PFSK-1 (cell line): ENCODE data around the gene GRK4.

Source experiments
- FOXP2 ChIP-seq: optimal IDR thresholded peaks from 2 replicates; pipeline ENCODE3; 2011; ENCODE audit warnings: borderline replicate concordance, control low read depth, inconsistent platforms; ENCODE audit not compliant: insufficient read depth; ENCODE audit errors: extremely low read length, extremely low read depth
- POLR2AphosphoS5 ChIP-seq: IDR thresholded peaks from 2 replicates; pipeline ENCODE4 v1.6.1; 2012; ENCODE audit warnings: low read depth, mild to moderate bottlenecking, control low read depth, low read length, moderate library complexity
- SIN3A ChIP-seq: IDR thresholded peaks from 2 replicates; pipeline ENCODE4 v1.6.1; 2012; ENCODE audit warnings: mild to moderate bottlenecking, low read length, moderate library complexity, borderline replicate concordance; ENCODE audit not compliant: insufficient read depth
- TAF1 ChIP-seq: IDR thresholded peaks from 2 replicates; pipeline ENCODE4 v1.6.1; 2012; ENCODE audit warnings: low read length, control low read depth, borderline replicate concordance; ENCODE audit not compliant: insufficient read depth
- TF ChIP-seq, protein P1 (sequence below), 2 experiments: IDR thresholded peaks; 2 replicates each; pipeline versions ENCODE4 v1.6.1 to v1.8.0; 2011 to 2012; ENCODE audit warnings: low read depth in 2 of 2, low read length in 2 of 2, control low read depth in 1 of 2, inconsistent platforms in 1 of 2, mild to moderate bottlenecking in 1 of 2, moderate library complexity in 1 of 2; ENCODE audit not compliant: insufficient read depth in 1 of 2

The GRK4 gene

DNA sequence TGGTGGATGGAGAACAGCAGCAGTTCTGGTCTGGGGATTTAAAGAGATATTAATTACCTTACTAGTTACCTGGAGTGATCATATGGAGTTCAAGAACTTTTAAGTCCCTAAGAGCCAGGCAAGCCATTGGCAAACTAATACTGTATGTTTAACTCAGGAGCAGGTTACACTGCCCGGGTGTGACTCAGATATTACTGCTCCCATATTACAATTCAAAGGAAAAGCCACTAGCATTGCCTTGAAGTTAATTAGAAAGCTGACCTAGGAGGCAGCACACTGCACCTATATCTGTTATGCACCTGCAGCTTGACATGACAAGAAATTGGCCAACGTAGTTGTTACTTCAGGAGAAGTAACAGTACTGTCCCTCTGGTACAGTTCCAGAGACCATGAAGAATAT is 47.2 kb downstream of the GRK4 start:
- TF ChIP-seq FOXP2 = no peak
- TF ChIP-seq SIN3A = no peak
- TF ChIP-seq TAF1 = no peak
- TF ChIP-seq, protein P1, sequence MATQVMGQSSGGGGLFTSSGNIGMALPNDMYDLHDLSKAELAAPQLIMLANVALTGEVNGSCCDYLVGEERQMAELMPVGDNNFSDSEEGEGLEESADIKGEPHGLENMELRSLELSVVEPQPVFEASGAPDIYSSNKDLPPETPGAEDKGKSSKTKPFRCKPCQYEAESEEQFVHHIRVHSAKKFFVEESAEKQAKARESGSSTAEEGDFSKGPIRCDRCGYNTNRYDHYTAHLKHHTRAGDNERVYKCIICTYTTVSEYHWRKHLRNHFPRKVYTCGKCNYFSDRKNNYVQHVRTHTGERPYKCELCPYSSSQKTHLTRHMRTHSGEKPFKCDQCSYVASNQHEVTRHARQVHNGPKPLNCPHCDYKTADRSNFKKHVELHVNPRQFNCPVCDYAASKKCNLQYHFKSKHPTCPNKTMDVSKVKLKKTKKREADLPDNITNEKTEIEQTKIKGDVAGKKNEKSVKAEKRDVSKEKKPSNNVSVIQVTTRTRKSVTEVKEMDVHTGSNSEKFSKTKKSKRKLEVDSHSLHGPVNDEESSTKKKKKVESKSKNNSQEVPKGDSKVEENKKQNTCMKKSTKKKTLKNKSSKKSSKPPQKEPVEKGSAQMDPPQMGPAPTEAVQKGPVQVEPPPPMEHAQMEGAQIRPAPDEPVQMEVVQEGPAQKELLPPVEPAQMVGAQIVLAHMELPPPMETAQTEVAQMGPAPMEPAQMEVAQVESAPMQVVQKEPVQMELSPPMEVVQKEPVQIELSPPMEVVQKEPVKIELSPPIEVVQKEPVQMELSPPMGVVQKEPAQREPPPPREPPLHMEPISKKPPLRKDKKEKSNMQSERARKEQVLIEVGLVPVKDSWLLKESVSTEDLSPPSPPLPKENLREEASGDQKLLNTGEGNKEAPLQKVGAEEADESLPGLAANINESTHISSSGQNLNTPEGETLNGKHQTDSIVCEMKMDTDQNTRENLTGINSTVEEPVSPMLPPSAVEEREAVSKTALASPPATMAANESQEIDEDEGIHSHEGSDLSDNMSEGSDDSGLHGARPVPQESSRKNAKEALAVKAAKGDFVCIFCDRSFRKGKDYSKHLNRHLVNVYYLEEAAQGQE (IDR thresholded peaks at IDR 0.05; ENCODE audit: insufficient read depth in 1 of 2, low read depth in 2 of 2, low read length in 2 of 2) = no peak
- no peak for TF ChIP-seq POLR2AphosphoS5

DNA sequence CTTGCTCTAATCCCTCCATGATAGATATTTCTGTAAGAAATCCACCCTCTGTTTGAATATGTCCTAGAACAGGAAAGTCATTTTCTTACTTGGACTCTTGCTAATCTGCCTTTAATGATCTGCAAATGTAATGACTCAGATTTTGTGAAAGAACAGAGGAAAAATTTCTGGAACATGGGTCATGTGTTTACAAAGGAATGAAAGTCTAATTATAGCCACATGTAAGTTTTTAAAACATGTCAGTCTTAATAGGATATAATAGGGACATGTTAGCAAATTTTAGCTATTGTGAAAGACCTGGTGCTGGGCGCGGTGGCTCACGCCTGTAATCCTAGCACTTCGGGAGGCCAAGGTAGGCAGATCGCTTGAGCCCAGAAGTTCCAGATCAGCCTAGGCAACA is 47.6 kb downstream of the GRK4 start:
- TF ChIP-seq POLR2AphosphoS5 = no peak
- TF ChIP-seq, protein P1 (IDR thresholded peaks at IDR 0.05; ENCODE audit: insufficient read depth in 1 of 2, low read depth in 2 of 2, low read length in 2 of 2) = no peak
- no peak for TF ChIP-seq SIN3A
- TF ChIP-seq TAF1 = no peak
- no peak for TF ChIP-seq FOXP2

DNA sequence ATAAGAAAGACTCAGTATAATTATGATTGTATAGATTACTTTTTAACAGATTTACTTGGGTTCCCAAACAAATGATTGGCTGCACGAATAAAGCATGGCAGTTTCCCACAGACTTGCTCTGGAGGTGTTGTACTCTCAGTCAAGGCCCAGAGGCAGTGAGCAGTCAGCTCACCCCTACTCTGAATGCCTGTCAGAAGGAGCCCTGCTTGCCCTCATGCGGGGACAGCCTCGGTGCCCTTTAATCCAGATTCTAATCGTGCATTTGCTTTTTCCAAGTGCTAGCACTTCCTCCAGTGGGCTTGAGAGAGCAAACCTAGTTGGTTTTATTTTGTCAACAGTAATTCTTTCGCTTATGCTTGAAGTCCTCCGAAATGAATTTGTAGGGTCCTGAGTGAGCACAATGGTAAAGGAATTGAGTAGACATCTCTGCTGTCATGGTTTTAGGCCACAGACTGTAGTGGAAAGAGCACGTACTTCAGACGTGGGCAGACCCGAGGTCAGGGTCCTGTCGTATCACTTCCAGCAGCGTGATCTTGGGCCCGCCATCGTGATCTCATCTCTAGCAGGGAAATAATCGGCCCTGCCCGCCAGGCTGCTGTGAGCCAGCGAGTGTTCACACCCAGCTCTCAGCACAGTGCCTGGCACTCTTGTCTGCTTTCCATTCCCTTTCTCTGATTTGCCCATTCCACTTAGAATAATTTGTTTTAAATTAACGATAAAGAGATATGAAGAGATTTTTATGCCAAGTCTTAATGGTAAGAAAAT is 48.3 kb downstream of the GRK4 start:
- TF ChIP-seq, protein P1 (IDR thresholded peaks at IDR 0.05; ENCODE audit: insufficient read depth in 1 of 2, low read depth in 2 of 2, low read length in 2 of 2) = no peak
- TF ChIP-seq TAF1 = no peak
- no peak for TF ChIP-seq POLR2AphosphoS5
- no peak for TF ChIP-seq SIN3A
- no peak for TF ChIP-seq FOXP2

DNA sequence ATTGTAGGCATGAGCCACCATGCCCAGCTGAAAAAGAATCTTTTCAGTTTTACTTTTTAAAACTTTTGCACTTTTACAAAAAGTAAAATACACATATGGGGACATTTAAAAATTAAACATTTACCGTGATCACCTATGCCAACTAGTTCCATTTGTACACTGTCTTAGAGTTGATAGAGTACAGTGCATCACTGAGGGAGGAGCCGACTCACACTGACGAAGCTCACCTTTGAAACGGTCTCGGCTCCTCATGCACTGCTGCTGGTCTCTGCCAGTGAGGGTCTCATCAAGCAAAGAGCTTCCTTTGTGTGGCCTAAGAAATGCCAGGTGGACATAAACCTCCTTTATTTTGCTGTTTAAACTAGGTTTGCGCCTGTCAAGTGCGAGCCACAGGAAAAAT is 50.0 kb downstream of the GRK4 start:
- TF ChIP-seq FOXP2 (no peak), POLR2AphosphoS5 (no peak), TAF1 (no peak), SIN3A (no peak)
- TF ChIP-seq, protein P1 (IDR thresholded peaks at IDR 0.05; ENCODE audit: insufficient read depth in 1 of 2, low read depth in 2 of 2, low read length in 2 of 2) = no peak

DNA sequence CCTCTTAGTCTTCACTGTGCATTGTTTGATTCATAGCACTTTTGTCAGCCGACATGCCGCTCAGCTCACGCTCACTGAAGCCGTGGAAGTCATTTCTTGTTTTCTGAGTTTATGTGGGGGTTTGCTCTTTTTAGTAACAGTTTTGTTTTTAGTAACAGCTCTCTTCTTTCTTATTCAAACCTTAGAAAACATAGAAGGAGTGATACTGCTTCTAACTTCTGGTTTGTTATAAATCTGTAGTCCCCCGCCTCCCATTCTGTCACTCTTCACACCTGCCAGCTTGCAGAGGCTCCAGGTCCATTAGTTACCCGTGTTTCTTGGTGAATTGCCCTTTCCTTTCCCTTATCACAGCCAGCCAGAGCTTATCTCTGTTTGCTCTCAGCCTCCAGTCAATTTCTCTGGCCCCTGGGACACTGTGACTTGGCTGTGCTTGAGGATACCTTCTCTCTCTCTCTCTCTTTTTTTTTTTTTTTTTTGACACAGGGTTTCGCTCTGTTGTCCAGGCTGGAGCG is 50.5 kb downstream of the GRK4 start:
- TF ChIP-seq TAF1 = no peak
